HG02943 (cell line): ENCODE measurements around the gene FAM83B.
"Not testable (repeated sequence)": the region's sequence is repeated elsewhere in the genome, so short reads cannot be mapped to it uniquely, and the experiment has no call there.

Experiments used
- ATAC-seq: cut with Tn5 transposase; IDR thresholded peaks from one replicate; pipeline ENCODE4 v1.9.1; 2021; ENCODE audit warnings: mild to moderate bottlenecking, low read depth, moderate library complexity; ENCODE audit not compliant: unreplicated experiment

Gene FAM83B

GRCh38 chr6:54860739-54861138 lies 14.2 kb downstream of the FAM83B start:
- no peak for ATAC-seq

GRCh38 chr6:54861905-54862616 lies 15.5 kb downstream of the FAM83B start:
- no peak for ATAC-seq

GRCh38 chr6:54864272-54864671 lies 17.7 kb downstream of the FAM83B start:
- no peak for ATAC-seq

- ATAC-seq, result no peak
These were observed 18.6 kb downstream of the FAM83B start for GRCh38 chr6:54865091-54865631.

DNA sequence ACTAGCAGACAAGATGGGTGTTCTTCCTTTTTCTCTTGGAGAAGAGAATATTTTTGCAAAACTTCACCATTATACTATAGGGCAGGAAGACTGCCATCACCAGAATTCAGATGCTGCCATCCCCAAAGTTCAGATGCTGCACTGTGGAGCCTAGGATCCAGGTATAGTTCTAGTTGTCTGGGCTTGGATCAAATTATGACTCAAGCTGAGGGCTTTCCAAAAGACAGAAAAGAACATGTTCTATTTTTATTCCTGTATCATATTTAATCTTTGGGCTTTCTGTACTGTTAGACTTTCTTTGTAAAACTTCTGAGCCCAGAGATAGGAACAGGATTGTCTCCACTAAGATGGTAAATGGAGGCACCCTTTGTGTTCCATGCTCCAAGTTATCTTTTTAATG lies 22.0 kb downstream of the FAM83B start:
- ATAC-seq, result no peak

- ATAC-seq, result no peak
These were observed 27.0 kb downstream of the FAM83B start for GRCh38 chr6:54873599-54873998.

GRCh38 chr6:54874349-54875048 lies 27.9 kb downstream of the FAM83B start:
- ATAC-seq, result no peak

DNA sequence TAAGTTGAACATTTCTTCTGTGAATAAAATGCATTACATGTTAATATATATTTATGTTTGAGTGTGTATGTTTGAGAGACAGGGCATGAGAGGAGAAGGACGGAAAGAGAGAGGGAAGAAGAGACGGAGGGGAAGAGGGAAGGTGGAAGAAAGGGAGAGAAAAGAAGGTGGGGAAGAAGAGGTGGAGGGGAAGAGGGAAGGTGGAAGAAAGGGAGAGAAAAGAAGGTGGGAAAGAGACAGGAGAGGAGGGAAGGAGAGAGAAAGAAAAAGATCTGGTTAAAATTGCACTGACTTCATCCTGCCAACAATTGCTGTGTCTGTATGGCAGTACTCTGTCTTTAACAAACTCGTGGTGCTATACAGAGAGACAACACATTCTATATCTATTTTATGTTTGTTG lies 29.0 kb downstream of the FAM83B start:
- no peak for ATAC-seq

DNA sequence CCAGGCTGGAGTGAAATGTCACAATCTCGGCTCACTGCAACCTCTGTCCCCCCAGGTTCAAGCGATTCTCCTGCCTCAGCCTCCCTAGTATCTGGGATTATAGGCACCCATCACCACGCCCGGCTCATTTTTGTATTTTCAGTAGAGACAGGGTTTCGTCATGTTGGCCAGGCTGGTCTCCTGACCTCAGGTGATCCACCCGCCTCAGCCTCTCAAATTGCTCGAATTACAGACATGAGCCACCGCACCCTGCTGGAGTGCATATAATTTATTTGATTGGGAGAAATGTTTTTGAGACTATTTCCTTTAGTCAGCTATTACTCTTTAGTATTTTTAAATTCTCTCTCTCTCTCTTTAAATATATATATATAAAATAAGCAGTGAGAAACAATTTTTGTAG lies 29.8 kb downstream of the FAM83B start:
- no peak for ATAC-seq

- ATAC-seq, result no peak
These were observed 30.3 kb downstream of the FAM83B start for GRCh38 chr6:54876871-54877270.

GRCh38 chr6:54877713-54878317 lies 31.2 kb downstream of the FAM83B start:
- ATAC-seq, result no peak

DNA sequence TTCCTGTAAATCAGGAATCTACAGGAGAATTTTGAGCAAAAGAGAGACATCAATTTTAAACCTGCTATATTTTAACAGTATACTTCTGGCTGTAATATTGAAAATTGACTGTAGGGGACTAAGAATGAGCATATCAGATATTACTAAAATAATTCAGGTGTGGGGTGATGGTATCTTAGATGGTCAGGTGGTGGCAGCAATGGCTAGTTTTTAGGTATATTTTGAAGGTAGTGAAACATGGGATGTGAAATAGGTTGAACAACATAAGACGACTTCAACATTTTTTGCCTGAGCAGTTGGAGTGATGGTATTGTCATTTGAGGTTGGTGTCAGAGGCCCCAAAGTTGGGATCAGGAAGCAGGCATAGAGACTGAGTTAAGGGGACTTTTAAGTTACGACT lies 32.1 kb downstream of the FAM83B start:
- ATAC-seq, result no peak

GRCh38 chr6:54879188-54879985 lies 32.8 kb downstream of the FAM83B start:
- ATAC-seq, result no peak

DNA sequence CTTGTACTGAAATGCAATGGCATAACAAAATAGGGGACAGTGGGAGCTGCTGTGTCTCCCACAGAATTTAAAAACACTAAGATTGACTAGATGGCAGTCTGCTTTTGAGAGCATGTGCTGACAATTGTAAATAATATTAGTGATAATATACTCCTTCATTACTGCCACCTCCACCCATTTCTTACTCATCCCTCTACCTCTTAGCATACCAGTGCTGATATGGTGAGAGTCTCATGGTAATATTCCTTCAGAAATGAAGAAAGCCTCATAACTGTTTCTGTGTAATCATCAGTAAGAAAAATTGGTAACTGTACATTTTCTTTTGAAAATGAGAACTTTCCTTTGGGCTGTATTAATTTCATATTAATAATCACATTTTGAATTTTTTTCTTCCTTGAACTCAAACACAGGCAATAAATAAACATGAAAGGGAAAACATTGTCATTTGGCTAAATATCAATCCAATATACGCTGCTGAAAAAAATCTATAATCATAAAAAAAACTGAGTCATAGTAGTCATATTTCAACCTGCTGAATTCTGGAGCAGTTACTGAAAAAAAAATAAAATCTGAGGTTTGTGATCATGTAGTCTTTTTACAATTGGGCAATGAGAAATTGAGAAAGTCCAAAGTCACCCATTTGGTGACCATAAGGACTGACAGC lies 34.6 kb downstream of the FAM83B start:
- ATAC-seq, result no peak

DNA sequence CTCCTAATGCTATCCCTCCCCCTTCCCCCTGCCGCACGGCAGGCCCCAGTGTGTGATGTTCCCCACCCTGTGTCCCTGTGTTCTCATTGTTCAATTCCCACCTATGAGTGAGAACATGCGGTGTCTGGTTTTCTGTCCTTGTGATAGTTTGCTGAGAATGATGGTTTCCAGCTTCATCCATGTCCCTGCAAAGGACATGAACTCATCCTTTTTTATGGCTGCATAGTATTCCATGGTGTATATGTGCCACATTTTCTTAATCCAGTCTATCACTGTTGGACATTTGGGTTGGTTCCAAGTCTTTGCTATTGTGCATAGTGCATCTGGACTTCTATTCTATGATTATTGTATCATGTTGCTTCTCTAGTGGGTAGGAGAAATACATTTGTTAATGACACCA lies 35.3 kb downstream of the FAM83B start:
- ATAC-seq, result not testable (repeated sequence)

- no peak for ATAC-seq
These were observed 40.5 kb downstream of the FAM83B start for GRCh38 chr6:54886932-54887584.

GRCh38 chr6:54891536-54891935 lies 45.0 kb downstream of the FAM83B start:
- ATAC-seq, result no peak

DNA sequence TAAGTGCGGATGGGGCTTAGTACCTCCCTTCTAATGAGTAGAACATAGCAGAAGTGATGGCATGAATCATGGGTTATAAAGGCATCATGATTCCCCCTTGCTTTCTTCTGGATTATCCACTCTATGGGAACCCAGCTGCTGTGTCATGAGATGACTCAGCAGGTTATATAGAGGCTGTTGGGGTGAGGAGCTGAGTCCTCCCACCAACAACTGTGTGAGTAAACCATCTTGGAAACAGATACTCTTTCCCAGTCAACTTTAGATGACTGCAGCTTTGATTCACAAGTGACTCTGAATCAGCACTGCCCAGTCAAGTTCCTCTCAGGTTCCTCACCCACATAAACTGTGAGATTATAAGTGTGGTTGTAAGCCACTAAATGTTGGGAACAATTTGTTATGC lies 46.3 kb downstream of the FAM83B start:
- no peak for ATAC-seq

GRCh38 chr6:54893818-54894217 lies 47.2 kb downstream of the FAM83B start:
- no peak for ATAC-seq

- no peak for ATAC-seq
These were observed 49.7 kb downstream of the FAM83B start for GRCh38 chr6:54896302-54896701.
